K562 (cell line): ENCODE results near the gene GDF15. TPM values are rescaled to one million over a fixed set of nuclear protein-coding genes. Genes with fewer than 3 reads are reported as not detected.

Experiments
- BRCA1 ChIP-seq, 2 experiments: fragments of 450-650 bp in 1 of 2; sonication (generic) in 1 of 2; formaldehyde crosslinking in 1 of 2; IDR thresholded peaks; 2 replicates each; pipeline versions ENCODE4 v1.5.0 to v1.6.1; 2017 to 2020; ENCODE audit warnings: mild to moderate bottlenecking in 1 of 2, missing genetic modification reagents in 1 of 2
- CCNT2 ChIP-seq: IDR thresholded peaks from 2 replicates; pipeline ENCODE4 v1.6.1; 2011; ENCODE audit warnings: borderline replicate concordance, low read depth, mild to moderate bottlenecking, moderate library complexity, mixed read lengths, low read length; ENCODE audit not compliant: insufficient read length; ENCODE audit errors: extremely low read depth
- FOXO4 ChIP-seq: fragments of 450-650 bp; formaldehyde crosslinking; IDR thresholded peaks from 2 replicates; pipeline ENCODE4 v1.4.0; 2020; ENCODE audit warnings: mild to moderate bottlenecking, moderate library complexity
- IRF1 ChIP-seq: sonication (generic); formaldehyde crosslinking; IDR thresholded peaks from 2 replicates; pipeline ENCODE4 v1.8.0; 2022; ENCODE audit warnings: missing genetic modification reagents, mild to moderate bottlenecking, borderline replicate concordance
- MTA2 ChIP-seq: fragments of 450-650 bp; IDR thresholded peaks from 2 replicates; pipeline ENCODE4 v1.6.1; 2016; ENCODE audit warnings: low read depth
- NR2C2 ChIP-seq, 2 experiments: fragments of 200-800 bp in 1 of 2; sonication (Bioruptor generic) in 1 of 2; sonication (generic) in 1 of 2; formaldehyde crosslinking in 1 of 2; IDR thresholded peaks; 2 replicates each; pipeline versions ENCODE4 v1.6.1 to v1.8.0; 2016 to 2022; ENCODE audit warnings: mild to moderate bottlenecking in 1 of 2, missing compliant biosample characterization in 1 of 2, missing genetic modification characterization in 1 of 2, missing genetic modification reagents in 1 of 2
- PHB2 ChIP-seq: fragments of 450-650 bp; IDR thresholded peaks from 2 replicates; pipeline ENCODE4 v1.6.1; 2017; ENCODE audit warnings: low read depth
- PRPF4 ChIP-seq: fragments of 200-400 bp; formaldehyde crosslinking; IDR thresholded peaks from one replicate; pipeline ENCODE4 v1.6.1; 2017; ENCODE audit warnings: low read length, low read depth, mild to moderate bottlenecking; ENCODE audit not compliant: insufficient read depth, poor library complexity, severe bottlenecking
- RAD51 ChIP-seq: fragments of 450-650 bp; IDR thresholded peaks from 2 replicates; pipeline ENCODE4 v1.7.1; 2016; ENCODE audit warnings: low read depth, mild to moderate bottlenecking, borderline replicate concordance
- SMARCA5 ChIP-seq: fragments of 450-650 bp; IDR thresholded peaks from 2 replicates; pipeline ENCODE4 v1.6.1; 2016
- SMC3 ChIP-seq: conservative IDR thresholded peaks from 2 replicates; pipeline ENCODE4 v1.6.1; 2011; ENCODE audit warnings: low read depth, low read length, improper control_type of control experiment; ENCODE audit not compliant: insufficient read depth
- SOX6 ChIP-seq: fragments of 450-650 bp; IDR thresholded peaks from 2 replicates; pipeline ENCODE4 v1.6.1; 2014; ENCODE audit warnings: mild to moderate bottlenecking
- STAG1 ChIP-seq: sonication (generic); formaldehyde crosslinking; IDR thresholded peaks from 2 replicates; pipeline ENCODE4 v1.5.0; 2020; ENCODE audit warnings: missing genetic modification reagents, borderline replicate concordance
- STAT5B ChIP-seq: fragments of 250-450 bp; sonication (Bioruptor Pico); IDR thresholded peaks from 2 replicates; pipeline ENCODE4 v1.8.0; 2021; ENCODE audit warnings: mild to moderate bottlenecking, inconsistent platforms
- TCFL5 ChIP-seq: fragments of 250-450 bp; sonication (Bioruptor Pico); conservative IDR thresholded peaks from 2 replicates; pipeline ENCODE4 v1.6.1; 2021; ENCODE audit warnings: mild to moderate bottlenecking, moderate library complexity, matching md5 sums
- TOE1 ChIP-seq, 2 experiments: fragments of 450-650 bp in 1 of 2; sonication (generic) in 1 of 2; formaldehyde crosslinking in 1 of 2; IDR thresholded peaks; 2 replicates each; pipeline versions ENCODE4 v1.7.1 to v1.8.0; 2016 to 2022; ENCODE audit warnings: borderline replicate concordance in 2 of 2, mild to moderate bottlenecking in 2 of 2, antibody characterized with exemption in 1 of 2, inconsistent platforms in 1 of 2, low read depth in 1 of 2, missing genetic modification reagents in 1 of 2, moderate library complexity in 1 of 2
- ZKSCAN1 ChIP-seq: fragments of 150-350 bp; IDR thresholded peaks from 2 replicates; pipeline ENCODE4 v1.6.1; 2016; ENCODE audit warnings: low read depth, low read length
- ZNF140 ChIP-seq: fragments of 250-450 bp; sonication (Bioruptor Pico); IDR thresholded peaks from 2 replicates; pipeline ENCODE4 v1.8.0; 2021; ENCODE audit warnings: moderate library complexity, mild to moderate bottlenecking, inconsistent platforms
- ZNF263 ChIP-seq: sonication (generic); formaldehyde crosslinking; IDR thresholded peaks from 2 replicates; pipeline ENCODE4 v1.8.0; 2022; ENCODE audit warnings: mild to moderate bottlenecking, missing genetic modification reagents, borderline replicate concordance
- ZNF512 ChIP-seq: IDR thresholded peaks from 2 replicates; pipeline ENCODE4 v1.6.1; 2016; ENCODE audit warnings: missing genetic modification characterization, missing compliant biosample characterization
- ZNF551 ChIP-seq: fragments of 250-450 bp; sonication (Bioruptor Pico); IDR thresholded peaks from 2 replicates; pipeline ENCODE4 v1.5.0; 2021; ENCODE audit warnings: mild to moderate bottlenecking, moderate library complexity
- polyA plus RNA-seq, 8 experiments: library from polyadenylated mRNA; depleted of rRNA in 4 of 8; stranded (reverse) in 5 of 8; unstranded in 3 of 8; fragments of >200 nt; fragmentation: Nextera tagmentation in 2 of 8; fragmentation: Illumina TruSeq in 1 of 8; extraction: Ambion mirVana in 2 of 8; extraction: Trizol in 1 of 8; gene quantifications; 2 replicates each; pipeline versions ENCODE4 v1.2.1 to v1.2.3, GENCODE V29; 2011 to 2014; ENCODE audit warnings: inconsistent platforms in 1 of 8, missing spikeins in 1 of 8
- total RNA-seq, 7 experiments: library from RNA; depleted of rRNA in 6 of 7; stranded (reverse); fragments of >200 nt in 6 of 7; fragmentation: Illumina TruSeq in 2 of 7; extraction: Trizol in 2 of 7; gene quantifications; 2 replicates each; pipeline versions ENCODE4 v1.2.1 to v1.2.3, GENCODE V29; 2011 to 2021; ENCODE audit warnings: low replicate concordance in 1 of 7
- TF ChIP-seq, protein P1 (sequence below): fragments of 250-450 bp; sonication (Bioruptor Pico); IDR thresholded peaks from 2 replicates; pipeline ENCODE4 v1.5.0; 2020; ENCODE audit warnings: mild to moderate bottlenecking

GDF15 gene
- total and polyA plus RNA-seq, 9 of the 15 experiments (the other 6 are each of a cell fraction or from before 2014, with no cell fraction given), result 2.3 to 82.4 (median 12.5) TPM

DNA sequence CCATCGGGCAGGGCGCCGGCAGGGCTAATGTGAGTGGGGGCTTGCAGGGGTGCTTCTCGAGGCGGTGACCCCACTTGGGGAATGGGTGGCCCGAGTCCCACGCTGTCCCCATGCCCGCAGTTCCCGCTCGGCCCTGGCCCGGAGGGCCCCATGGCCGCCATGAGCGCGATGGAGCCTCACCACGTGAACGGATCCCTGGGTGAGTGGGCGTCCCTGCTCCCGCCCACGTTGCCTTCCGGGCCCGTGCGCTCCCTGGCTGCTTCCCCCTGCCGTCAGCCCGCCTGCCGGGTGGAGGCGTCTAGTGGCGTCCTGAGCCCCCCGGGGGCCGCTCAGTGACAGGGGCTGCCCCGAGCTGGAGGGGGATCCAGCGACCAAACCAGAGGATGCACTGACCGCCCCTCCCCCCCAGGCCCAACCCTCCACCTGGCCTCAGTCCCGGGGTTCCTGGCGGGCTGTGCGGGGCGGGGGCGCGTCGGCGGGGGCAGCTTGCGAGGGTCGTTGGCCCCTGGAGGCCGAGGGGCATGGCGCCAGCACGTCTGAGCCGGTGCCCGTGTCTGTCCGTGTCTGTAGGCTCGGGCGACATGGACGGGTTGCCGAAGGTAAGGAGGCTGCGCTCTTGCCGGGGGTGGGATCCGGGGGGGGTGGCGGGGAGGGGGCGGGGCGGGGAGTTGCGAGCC is 47.2 kb downstream of the GDF15 start (continued):
- no peak for TF ChIP-seq FOXO4 (CRISPR knock-in tag)
- no peak for TF ChIP-seq IRF1
- TF ChIP-seq TOE1 (IDR thresholded peaks at IDR 0.05; ENCODE audit: borderline replicate concordance), result 0 out of 2 replicates have a peak, but pooled peaks have one; percentile 42
- no peak for TF ChIP-seq TOE1 (CRISPR knock-in tag; IDR thresholded peaks at IDR 0.05; ENCODE audit: borderline replicate concordance, low read depth)
- TF ChIP-seq SMARCA5, result no peak
- TF ChIP-seq ZKSCAN1, result no peak; the same call in 1 of the 2 replicates
- TF ChIP-seq ZNF551 (CRISPR knock-in tag), result no peak
- TF ChIP-seq, protein P1, sequence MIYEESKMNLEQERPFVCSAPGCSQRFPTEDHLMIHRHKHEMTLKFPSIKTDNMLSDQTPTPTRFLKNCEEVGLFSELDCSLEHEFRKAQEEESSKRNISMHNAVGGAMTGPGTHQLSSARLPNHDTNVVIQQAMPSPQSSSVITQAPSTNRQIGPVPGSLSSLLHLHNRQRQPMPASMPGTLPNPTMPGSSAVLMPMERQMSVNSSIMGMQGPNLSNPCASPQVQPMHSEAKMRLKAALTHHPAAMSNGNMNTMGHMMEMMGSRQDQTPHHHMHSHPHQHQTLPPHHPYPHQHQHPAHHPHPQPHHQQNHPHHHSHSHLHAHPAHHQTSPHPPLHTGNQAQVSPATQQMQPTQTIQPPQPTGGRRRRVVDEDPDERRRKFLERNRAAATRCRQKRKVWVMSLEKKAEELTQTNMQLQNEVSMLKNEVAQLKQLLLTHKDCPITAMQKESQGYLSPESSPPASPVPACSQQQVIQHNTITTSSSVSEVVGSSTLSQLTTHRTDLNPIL (CRISPR knock-in tag), result no peak
- peak; percentile 54; the same call in 1 of the 2 replicates for TF ChIP-seq RAD51
- TF ChIP-seq STAG1 (CRISPR knock-in tag), result no peak
- TF ChIP-seq ZNF512 (tag), result no peak
- no peak for TF ChIP-seq SOX6
- 0 out of 2 replicates have a peak, but pooled peaks have one; percentile 27 for TF ChIP-seq ZNF263
- no peak for TF ChIP-seq NR2C2 (CRISPR knock-in tag; IDR thresholded peaks at IDR 0.05)
- no peak for TF ChIP-seq NR2C2 (tag; IDR thresholded peaks at IDR 0.05)
- no peak for TF ChIP-seq SMC3
- no peak for TF ChIP-seq MTA2
- no peak for TF ChIP-seq ZNF140
- TF ChIP-seq TCFL5 (CRISPR knock-in tag), result no peak
- TF ChIP-seq PRPF4, result no peak
- TF ChIP-seq STAT5B (CRISPR knock-in tag), result no peak
- TF ChIP-seq CCNT2, result peak; percentile 56
- no peak for TF ChIP-seq PHB2
- no peak for TF ChIP-seq BRCA1 (IDR thresholded peaks at IDR 0.05)
- no peak for TF ChIP-seq BRCA1 (CRISPR knock-in tag; IDR thresholded peaks at IDR 0.05)
